Right lobe of liver (tissue), 4 donors: ENCODE data around the gene CD40LG.

Source experiments
- POLR2A ChIP-seq: fragments of 450-650 bp; IDR thresholded peaks from one replicate; pipeline ENCODE4 v1.6.1; 2017; ENCODE audit warnings: antibody characterized with exemption, mild to moderate bottlenecking
- TF ChIP-seq, protein P1 (sequence below), 4 donors: fragments of 200-600 bp in 3 of 4; fragments of 450-650 bp in 1 of 4; IDR thresholded peaks; one replicate each; pipeline versions ENCODE4 v1.5.1 to v1.8.0; 2016 to 2022; ENCODE audit warnings: antibody characterized with exemption in 4 of 4, mild to moderate bottlenecking in 2 of 4
- donor health status: DM: no; HTN: no; CAD: no.
- donor health status: DM: no; HTN: no; CAD: no.
- donor health status: DM: no; HTN: yes; CAD: no.

DNA sequence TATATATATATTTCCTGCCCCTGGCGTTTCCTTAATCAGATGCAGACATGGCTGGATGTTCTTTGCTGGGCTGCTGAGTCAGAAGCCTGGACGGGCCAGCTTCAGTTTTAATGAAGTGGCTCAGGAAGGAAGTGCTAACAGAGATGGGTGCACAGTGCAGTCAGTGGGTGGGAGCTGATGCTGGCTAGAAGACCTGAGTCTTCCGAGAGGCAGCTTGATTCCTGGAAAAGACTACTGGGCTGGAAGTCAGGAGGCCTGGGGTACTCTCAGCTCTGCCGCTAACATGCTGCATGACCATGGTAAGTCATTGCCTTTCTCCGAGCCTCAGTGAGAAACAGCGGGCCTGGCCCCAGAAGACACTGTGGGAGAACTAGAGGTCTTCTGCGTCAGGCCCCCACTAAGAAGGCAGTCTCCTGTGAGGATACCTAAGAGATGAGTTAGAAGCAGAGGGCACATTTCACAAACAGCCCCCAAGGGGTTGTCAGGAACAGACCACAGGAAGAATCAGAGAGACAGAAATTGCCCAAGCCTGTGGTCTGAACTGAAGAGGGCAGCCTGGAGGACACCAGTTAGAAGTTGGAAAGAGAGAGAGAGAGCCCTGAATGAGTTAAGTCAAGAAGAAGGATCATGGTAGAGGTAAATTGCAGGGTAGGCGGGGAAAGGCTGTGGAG, 8.3 kb upstream of the CD40LG start:
- TF ChIP-seq, protein P1, sequence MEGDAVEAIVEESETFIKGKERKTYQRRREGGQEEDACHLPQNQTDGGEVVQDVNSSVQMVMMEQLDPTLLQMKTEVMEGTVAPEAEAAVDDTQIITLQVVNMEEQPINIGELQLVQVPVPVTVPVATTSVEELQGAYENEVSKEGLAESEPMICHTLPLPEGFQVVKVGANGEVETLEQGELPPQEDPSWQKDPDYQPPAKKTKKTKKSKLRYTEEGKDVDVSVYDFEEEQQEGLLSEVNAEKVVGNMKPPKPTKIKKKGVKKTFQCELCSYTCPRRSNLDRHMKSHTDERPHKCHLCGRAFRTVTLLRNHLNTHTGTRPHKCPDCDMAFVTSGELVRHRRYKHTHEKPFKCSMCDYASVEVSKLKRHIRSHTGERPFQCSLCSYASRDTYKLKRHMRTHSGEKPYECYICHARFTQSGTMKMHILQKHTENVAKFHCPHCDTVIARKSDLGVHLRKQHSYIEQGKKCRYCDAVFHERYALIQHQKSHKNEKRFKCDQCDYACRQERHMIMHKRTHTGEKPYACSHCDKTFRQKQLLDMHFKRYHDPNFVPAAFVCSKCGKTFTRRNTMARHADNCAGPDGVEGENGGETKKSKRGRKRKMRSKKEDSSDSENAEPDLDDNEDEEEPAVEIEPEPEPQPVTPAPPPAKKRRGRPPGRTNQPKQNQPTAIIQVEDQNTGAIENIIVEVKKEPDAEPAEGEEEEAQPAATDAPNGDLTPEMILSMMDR (IDR thresholded peaks at IDR 0.05), result no peak
- no peak for TF ChIP-seq POLR2A
